ENCODE data around the gene MYO18A.
"Not testable (repeated sequence)": the region's sequence is repeated elsewhere in the genome, so short reads cannot be mapped to it uniquely, and the experiment has no call there.

Gene MYO18A

DNA sequence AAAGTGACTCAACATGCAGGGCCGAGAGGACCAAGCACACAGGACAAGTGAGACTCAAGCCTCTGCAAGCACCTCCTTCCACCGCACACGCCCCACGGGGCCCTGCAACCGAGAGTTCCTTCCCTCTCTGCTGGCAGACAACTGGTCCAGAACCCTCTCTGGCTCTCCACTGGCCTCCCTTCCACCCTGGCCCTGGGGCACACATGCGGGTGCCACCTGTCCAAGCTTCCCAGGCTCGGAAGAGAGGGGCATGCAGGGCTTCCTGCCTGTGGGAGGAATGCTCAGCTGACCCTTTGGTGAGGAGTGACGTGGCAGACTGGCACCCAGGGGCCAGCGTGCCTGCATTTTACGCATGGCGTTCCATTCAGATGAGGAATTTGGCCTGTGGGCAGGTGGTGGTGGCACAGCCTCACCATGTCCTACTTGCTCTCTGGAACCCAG, 77.4 kb downstream of the MYO18A start:
- no peak for DNase-seq (ENCODE audit: low read depth in 2 of 2)

DNA sequence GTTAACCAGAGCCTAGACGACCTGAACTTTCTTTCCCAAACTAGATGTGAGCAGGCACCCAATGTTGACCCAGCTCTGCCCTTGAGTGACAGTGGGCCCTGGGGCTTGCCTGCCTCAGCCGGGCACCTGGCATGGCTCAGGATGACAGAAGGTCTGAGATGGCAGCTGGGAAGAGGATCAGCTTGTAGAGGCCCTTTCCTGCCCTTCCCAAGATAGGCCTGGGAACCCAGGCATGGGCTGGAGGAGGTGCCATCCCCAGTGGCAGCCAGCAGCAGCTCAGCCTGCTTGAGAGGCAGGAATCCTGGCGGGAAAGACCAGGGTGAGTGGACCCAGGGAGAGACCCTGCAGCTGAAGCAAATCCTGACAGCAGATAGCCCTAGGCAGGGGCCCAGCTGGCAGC, 78.2 kb downstream of the MYO18A start:
- DNase-seq (ENCODE audit: low read depth in 2 of 2), result no peak

DNA sequence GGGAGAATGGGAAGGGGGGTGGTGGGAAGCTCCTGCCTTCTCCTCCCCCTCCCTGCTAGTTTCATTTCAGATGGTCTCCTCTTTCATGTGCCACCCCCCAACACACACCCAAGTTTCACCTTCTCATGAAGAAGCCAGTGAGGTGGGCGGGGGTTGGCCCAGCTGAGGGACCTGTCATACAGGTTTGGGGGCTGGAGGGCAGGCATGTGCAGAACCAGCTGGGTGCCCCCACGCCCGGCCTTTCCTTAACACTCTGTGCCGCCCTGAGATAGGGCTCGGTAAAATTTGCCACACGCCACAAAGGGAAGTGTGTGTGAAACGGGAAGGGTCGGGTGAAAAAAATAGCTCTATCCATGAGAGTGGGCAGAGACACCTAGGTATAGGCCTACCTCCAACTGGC, 79.9 kb downstream of the MYO18A start:
- no peak for DNase-seq (ENCODE audit: low read depth in 2 of 2)

DNA sequence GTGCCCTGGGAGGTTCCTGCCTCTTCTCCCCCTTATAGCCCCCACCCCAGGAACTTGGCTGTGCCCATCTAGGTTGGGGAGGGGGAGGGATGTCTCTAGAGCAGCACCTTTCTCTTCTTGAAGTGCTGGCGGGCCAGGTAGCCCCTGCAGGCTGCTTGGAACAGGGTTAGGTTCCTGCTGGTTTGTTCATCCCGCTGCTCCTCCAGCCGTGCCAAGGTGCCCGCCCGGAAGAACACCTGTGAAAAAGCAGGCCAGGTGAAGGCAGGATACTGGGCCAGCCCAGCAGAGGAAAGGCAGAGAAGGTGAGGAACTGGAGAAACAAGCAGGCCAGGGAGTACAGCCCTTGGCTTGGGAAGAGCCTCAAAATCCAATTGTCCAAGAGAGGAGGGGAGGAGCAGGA, 80.7 kb downstream of the MYO18A start:
- no peak for DNase-seq (ENCODE audit: low read depth in 2 of 2)

DNA sequence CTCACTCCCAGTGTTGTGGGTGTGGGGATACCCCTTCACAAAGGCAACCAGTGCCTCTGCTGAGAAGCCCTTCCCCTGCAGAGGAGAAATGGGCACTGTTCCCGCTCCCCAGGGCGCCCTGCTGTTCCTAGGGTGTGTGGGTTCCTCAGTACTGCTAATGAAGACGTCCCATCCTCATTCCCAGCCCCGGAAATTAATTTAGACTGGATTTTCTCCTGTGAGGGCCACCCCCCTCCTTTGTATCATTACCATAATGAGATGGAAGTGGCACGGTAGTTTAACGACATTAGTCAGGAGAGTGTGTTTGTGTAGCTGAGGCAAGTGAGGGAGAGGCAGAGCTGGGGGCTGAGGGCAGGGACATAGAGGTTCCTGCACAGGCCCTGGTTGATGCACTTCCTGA, 84.1 kb downstream of the MYO18A start:
- DNase-seq (ENCODE audit: low read depth in 2 of 2), result no peak

DNA sequence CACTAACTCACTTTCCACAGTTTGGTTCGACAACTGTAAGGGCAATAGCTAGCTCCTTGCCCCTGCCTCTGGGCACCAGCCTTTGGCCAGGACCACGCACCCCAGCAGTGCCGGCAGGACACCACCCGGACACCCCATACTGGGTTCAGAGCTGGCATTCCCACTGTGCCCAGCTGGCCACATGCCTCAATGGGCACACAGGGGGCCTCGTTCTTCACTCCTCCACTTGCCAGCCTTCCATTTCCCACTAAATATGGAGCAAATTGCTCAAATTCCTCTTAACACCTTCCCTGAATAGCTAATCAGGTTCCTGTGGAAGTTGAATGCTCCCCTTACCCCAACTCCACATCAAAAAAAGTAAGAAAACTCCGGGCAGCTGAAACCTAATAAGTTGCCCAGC, 84.8 kb downstream of the MYO18A start:
- no peak for DNase-seq (ENCODE audit: low read depth in 2 of 2)

DNA sequence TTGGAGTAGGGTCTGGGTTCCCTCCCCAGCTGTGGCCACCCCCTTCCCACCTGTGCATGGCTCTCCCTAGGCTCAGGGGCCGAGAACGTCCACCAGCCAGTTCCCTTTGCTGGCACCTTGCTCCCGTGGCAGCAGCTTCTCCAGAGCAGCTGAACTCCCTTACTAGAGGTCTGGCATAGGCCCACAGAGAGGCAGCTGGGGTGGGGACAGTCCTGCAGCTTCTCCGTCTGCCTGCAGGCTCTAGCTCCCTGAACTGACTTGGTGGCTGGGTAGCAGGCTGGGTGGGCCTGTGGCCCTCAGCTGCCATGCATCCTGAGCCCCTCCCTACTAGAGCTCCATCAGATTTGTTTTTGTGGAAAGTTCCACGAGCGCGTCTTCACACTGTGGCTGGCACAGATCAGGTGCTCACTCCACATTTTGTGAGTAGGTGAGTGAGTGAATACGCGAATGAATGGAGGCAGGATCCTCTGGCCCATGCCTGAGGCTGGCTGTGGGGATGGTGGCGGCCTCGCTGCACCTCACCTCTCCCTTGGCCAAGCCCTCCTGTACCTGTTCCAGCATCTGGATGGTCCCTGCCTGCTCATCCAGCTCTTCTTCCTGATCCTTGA, 86.0 kb downstream of the MYO18A start:
- DNase-seq (ENCODE audit: low read depth in 2 of 2), result no peak

DNA sequence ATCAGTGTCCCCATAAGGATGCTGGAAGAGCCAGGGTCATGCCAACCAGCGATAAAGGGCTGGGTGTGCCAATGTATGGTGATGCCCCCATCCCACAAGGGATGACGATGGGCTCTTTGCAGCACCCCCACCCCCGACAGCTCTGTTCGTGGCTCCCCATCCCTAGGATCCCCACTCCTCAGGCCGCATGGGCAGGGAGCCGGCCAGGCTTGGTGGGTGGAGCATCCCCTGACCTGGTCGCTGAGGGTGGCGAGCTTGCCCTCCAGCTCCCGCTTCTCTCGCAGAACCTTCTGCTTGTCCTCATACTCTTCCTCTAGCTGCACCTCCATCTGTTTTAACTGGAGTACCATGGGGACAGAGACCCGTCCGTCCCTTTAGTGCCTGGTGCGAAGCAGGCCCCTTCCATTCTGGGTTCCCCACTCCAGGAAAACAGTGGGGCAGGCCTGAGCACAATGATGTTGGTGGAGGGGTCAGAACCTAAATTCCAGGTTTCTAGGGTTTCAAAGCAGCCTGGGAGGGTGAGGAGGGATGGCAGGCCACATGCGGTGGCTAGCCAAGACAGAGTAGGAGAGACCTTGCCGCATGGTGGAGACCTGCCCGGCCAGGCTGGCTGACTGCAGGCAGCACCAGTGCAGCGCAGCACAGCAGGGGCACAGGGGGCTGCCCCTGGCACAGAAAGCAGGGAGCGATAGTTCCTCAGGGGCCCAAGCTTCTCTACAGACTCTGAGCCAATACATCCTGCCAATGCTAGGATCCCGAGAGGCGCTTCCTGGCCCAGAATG, 86.9 kb downstream of the MYO18A start:
- DNase-seq (ENCODE audit: low read depth in 2 of 2), result no peak

DNA sequence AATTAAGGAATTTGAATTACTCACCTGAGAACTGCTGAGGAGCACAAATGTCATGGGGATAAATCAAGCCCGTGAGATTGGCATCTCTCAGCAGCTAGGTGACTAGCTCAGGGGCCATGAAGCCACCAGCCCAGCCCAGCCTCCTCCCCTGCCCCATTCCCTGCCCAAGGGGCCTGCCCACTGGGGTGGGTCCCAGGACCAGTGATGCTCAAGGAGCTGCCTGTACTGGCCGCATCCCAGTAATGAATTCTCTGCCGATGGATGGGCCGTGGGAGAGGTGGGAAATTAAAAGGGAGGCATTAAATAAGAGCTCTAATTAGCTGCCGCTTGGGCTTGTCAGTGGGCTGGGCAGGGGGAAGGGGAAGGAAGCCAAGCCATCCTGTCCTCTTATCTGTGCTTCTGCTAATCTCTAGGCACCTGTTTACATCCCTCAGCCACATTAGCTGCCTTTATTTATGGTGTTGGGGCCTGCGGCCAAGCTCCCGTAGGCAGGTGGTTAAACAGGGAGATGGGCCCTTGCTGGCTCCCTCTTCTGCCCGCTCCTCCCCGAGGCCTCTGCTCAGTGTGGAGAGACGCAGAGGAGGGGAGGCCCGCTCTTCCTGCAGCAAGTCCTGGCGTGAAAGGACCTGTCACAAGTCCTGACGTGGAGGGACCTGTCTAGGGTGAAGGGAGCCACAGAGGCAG, 88.5 kb downstream of the MYO18A start:
- DNase-seq (ENCODE audit: low read depth in 2 of 2), result no peak

DNA sequence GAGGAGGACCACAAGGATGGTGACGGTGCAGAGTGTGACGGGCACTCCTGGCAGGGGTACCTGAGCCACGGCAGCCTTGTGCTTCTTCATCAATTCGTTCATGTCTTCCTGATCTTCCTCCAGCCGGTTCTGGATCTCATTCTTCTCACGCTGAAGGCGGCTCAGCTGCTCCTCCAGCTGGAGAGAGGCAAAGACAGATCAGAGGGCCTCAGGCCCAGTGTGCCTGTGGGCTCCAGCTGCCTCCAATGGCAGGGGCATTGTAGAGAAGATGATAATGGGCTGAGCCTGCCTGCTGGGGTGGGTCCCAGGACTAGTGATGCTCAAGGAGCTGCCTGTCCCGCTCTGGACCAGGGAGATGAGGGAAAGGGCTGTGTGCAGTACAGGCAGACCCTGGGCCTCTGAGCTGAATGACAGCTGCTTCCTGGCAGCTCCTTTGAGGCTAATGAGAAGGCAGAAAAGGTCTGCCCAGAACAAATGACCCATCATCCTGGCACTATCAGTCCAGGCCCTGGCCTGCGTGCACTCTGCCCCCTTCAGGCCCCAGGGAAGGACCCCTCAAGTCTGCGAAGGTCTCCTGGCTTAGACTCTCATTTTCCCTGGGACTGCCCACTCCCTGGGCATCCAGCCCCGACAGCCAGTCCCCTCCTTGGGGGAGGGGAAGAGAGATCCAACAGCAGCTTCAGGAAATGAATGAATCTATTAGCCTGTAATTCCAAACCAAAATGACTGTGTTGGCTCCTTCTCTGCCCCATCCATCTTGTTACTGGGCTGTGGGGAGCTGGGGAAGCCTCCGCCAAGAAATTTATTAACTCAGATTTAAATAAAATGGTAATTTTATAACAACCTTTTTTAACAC, 89.2 kb downstream of the MYO18A start:
- no peak for DNase-seq (ENCODE audit: low read depth in 2 of 2)

DNA sequence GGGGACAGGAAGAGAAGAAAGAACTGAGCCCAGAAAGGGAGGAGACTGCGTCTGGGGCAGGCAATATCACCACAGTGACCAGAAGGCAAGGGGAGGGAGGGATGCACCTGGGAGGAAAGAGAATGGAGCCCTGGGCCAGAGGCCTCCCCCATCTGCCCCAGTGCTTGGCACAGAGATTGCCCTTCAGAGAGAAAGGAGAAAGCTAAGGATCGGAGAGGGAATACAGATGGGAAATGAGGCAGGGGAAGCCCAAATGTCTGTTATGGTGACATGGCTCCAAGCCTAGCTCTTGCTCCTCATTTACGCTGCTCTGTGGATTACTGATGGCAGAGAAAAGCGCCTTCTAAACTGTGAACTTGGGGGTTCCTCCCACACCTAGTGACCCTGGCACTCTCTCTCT, 90.1 kb downstream of the MYO18A start:
- DNase-seq (ENCODE audit: low read depth in 2 of 2), result no peak

DNA sequence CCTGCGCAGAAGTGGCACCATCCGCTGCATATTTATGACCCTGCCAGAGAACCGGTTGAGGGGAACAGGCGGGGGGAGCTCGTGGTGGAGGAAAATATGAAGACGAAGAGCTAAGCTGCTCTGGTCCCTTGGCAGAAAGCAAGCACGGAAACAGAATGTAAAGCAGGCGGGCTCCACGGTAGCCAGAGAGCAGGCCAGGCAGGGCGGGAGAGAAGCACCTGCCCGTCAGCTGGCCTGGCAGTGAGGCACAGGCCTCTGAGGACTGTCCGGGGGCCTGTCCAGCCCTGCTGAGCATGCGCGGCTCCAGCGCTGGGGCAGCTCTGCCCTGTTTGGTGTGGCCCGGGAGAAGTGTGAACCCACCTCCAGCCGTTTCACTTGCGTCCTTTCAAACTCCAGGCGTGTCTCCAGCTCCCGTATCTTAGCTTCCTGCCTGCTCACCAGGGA, 90.6 kb downstream of the MYO18A start:
- no peak for DNase-seq (ENCODE audit: low read depth in 2 of 2)

DNA sequence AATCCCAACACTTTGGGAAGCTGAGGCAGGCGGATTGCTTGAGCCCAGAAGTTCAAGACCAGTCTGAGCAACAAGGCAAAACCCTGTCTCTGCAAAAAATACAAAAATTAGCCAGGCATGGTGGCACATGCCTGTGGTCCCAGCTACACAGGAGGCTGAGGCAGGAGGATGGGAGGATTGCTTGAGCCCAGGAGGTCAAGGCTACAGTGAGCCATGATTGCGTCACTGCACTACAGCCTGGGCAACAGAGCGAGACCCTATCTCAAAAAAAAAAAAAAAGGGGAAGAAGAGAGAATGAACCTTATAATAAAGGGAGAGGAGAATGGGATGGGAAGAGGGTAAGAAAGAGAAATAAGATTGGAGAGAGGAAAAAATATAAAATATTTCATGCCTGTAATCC, 91.4 kb downstream of the MYO18A start:
- DNase-seq (ENCODE audit: low read depth in 2 of 2), result not testable (repeated sequence)

DNA sequence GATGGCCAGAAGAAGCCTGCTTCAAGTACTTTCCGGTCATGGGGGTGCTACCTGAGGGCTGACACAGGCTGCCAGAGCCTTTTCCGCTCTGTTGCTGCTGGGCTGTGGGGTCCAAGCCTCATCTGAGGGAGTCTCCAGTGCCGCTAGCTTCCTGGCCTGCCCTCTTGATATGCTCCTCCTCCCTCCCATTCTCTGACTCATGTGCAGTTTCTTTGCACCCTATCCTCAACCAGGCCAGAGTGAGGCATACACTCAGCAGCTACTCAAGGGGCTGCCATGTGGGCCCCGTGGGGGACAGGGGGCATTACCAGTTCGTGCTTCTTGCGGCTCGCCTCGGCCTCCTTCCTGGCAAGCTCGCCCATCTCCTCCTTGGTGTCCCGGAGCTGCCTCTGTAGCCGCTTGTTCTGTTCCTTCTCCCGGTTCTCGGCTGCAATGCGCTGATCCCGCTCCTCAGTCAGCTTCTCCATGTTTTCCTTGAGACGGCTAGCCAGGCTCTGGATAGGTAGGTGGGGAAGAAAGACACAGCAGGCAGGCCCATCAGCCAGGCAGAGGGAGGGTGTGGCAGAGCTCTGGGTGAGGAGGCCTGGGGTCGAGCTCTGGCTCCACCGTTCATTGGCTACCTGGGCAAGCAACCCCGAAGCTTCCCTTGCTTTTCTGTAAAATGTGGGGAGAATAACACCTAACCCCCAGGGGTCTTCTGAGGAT, 93.4 kb downstream of the MYO18A start:
- no peak for DNase-seq (ENCODE audit: low read depth in 2 of 2)

DNA sequence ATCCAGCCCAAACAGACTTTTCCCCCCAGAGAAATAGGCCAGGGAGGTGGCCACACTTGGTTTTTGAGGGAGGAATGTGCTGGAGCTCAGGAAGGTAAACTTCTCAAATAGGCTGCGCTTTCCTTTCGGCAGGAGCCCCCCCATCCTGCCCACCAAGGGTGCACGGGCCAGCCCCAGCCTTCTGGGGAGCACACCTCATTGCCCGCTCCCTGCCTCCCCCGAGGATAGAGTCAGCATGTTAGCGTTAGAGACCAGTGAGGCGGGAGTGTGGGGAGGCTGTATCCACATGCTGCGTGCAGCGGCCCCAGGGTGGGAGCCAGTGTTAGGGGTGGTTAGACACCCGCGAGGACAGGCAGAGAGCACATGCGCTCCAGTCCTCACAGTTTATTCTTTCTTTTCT, 95.0 kb downstream of the MYO18A start:
- no peak for DNase-seq (ENCODE audit: low read depth in 2 of 2)

DNA sequence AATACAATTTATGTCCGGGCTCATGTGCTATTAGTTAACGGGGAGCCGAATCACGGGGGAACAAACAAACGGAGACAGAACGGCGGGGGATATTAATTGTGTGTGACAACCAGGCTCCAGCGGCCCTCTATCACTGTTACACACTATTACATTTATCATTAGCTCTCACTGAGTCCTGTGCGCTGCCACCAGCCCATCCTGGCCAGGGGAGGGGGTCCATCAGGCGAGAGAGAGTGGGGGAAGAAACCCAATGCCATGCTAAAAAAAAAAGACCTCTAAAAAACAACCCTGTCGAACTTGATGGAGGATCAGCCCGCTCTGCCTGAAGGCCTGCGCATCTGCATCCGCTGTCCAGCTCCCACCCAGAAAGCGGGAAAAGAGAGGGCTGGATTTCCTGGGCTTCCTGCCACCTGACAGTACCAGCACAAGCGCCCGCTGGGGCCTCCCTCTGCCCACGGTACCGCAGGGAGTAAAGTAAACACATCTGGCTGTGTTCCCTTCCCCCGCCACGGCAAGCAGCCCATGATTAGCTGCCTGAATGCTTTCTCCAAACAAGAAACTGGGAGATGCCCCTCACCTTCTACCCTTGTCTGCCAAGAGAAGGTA, 95.6 kb downstream of the MYO18A start:
- DNase-seq (ENCODE audit: low read depth in 2 of 2), result no peak

DNA sequence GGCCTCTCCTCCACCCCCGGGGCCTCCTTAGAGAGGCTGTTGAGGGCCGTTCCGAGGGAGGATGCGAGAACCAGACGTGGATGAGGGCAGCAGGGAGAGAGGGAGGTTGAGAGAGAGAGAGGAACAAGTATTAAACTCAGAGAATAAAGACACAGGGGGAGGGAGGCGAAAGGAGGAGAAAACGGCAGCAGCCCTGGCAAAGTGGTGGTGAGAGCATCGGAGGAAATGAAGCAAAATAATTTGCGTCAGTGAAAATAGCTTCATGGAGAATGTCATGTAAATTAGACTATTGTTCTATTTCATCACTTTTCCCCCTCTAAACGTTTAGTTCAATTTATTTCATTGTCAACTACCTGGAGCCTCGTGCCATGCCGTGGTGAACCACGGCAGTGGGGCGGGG, 99.2 kb downstream of the MYO18A start:
- no peak for DNase-seq (ENCODE audit: low read depth in 2 of 2)

DNA sequence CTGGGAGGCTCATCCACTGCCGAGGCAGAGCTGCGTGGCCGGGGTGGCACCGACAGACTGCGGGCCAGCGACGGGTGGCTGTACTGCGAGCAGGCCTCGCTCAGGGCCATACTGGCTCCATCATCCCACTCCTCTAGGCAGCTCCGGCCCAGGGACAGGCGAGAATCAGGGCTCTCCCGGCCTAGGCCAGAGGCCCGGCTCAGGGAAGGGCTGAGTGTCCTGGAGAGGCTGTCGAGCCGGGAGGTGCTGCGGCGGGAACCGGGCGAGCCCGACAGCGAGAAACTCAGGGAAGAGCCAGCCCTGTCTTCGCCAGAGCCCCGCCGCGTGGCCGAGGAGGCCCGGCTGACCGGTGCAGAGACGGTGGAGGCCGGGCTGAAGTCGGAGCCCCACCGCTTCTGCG, 99.9 kb downstream of the MYO18A start:
- no peak for DNase-seq (ENCODE audit: low read depth in 2 of 2)

DNA sequence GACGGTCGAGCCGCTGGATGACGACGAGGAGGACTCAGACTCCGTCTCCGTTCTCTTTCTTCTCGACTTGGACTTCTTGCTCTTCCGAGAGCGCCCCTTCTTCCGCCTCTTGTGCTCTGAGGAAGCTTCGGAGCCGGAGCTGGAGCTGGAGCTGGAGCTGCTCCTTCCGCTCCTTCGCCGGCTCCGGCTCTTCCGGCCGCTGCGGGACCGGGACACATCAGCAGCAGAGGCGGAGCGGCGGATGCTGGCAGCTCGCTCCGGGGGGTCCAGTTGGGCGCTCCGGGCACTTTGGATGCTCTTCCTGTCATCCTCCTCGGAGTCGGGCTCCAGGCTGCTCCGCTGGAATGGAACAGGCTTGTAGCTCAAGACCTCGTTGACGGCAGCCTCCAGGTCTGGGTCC, 100.3 kb downstream of the MYO18A start:
- DNase-seq (ENCODE audit: low read depth in 2 of 2), result no peak

DNA sequence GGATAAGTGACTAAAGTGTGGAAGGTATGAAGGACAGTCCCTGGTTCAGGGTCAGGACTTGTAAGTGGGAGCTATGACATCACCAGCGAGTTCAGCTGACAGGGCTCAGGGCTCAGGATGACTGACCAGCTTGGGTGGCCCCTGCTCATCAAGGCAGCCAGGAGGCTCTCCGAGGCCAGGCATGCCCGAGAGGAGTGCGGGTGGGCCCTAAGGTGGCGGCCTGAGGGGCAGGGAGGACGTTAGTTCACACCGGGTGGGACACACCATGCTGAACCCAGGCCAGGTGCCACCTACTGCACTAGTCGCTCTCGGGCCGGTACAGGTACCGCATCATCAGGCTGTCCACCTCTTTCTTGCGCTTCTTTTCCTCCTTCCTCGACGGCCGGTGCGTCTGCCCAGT, 100.8 kb downstream of the MYO18A start:
- no peak for DNase-seq (ENCODE audit: low read depth in 2 of 2)
